HG03432 (cell line): ENCODE data around the gene SOCS4.

ENCODE experiments used
- ATAC-seq: cut with Tn5 transposase; IDR thresholded peaks from one replicate; pipeline ENCODE4 v1.9.1; 2021; ENCODE audit warnings: mild to moderate bottlenecking, moderate library complexity; ENCODE audit not compliant: unreplicated experiment

SOCS4 gene

GRCh38 chr14:55085060-55085660 is 58.1 kb downstream of the SOCS4 start:
- ATAC-seq, result no peak

GRCh38 chr14:55086938-55087337 is 59.9 kb downstream of the SOCS4 start:
- ATAC-seq, result no peak

- no peak for ATAC-seq
These were observed 61.3 kb downstream of the SOCS4 start for GRCh38 chr14:55088356-55088755.

DNA sequence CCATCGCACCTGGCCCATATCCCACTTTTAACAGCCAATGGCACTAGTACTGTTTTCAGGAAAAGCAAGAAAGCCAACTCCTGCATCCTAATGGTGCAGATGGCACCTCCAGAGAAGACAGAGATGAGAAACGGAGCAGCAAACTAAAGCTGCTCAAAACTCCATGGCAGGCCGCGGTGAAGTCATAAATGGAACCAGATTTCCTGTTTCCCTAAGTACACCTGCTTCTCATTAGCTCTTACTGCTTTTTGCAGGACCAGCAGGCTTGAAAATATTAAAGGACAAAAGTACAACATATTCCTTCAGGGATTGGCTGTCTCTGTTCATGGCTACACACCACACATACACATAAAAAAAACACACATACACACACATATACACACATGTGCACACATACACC is 65.3 kb downstream of the SOCS4 start:
- ATAC-seq, result no peak

DNA sequence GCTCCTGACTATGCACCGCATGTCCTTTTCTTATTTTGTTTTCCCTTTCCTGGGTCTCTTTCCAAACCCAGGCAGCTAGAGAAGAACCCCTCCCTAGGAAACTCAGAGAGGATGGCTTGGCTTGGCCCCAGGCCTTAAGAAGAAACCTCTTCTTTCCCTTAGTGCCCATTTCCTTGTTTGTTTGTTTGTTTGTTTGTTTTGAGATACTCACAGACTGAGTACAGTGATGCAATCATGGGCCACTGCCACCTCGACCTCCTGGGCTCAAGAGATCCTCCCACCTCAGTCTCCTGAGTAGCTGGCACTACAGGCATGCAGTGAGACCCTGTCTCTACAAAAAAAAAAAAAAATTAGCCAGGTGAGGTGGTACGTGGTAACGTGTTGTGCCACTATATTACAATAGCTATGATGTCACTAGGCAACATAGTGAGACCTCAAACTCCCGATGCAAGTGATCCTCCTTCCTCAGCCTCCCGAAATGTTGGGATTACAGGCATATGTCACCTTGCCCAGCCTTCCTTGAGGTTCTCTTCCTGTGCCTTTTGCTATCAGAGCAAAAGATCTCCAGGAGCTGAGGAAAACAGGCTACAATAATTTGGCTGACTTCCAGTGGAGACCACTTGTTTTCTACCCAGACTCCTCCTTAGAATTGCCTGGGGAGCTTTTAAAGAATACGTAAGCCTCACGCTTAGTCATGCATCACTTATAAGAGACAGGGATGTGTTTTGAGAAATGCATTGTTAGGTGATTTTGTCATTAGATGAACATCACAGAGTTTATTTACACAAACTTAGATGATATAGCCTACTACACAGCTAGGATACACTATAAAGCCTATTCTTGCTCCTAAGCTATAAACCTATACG is 67.5 kb downstream of the SOCS4 start:
- no peak for ATAC-seq

GRCh38 chr14:55097881-55098560 is 71.0 kb downstream of the SOCS4 start:
- ATAC-seq, result peak; percentile 65

DNA sequence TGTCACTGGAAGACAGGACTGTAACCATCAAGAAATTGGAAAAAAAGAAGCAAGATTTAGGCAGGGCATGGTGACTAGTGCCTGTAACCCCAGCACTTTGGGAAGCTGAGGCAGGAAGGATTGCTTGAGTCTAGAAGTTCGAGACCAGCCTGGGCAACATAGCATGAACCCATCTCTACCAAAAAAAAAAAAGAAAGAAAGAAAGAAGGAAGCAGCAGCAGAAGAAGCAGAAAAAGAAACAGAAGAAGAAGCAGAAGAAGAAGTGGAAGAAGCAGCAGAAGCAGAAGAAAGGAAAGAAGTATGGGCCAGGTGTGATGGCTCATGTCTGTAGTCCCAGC is 71.5 kb downstream of the SOCS4 start:
- ATAC-seq, result no peak
